K562 (cell line): ENCODE measurements around the gene LRRC75A. TPM values are rescaled to one million over a fixed set of nuclear protein-coding genes. Genes with fewer than 3 reads are reported as not detected.
A peak's percentile ranks its signal among the peaks of the same experiment; 100 is the strongest.

Source experiments
- ARID1B ChIP-seq: fragments of 450-650 bp; IDR thresholded peaks from 2 replicates; pipeline ENCODE4 v1.6.1; 2016; ENCODE audit warnings: antibody characterized with exemption, mild to moderate bottlenecking, inconsistent platforms
- ARNT ChIP-seq, 2 experiments: fragments of 450-650 bp; IDR thresholded peaks; 2 replicates each; pipeline ENCODE4 v1.6.1; 2016; ENCODE audit warnings: mild to moderate bottlenecking in 1 of 2
- BACH1 ChIP-seq: fragments of 200-800 bp; sonication (Bioruptor generic); IDR thresholded peaks from 2 replicates; pipeline ENCODE4 v1.6.1; 2016; ENCODE audit warnings: missing genetic modification characterization, missing compliant biosample characterization
- BRD9 ChIP-seq: fragments of 450-650 bp; IDR thresholded peaks from 2 replicates; pipeline ENCODE4 v1.6.1; 2018; ENCODE audit warnings: low read depth; ENCODE audit not compliant: partially characterized antibody
- CC2D1A ChIP-seq: fragments of 450-650 bp; IDR thresholded peaks from 2 replicates; pipeline ENCODE4 v1.6.1; 2017; ENCODE audit warnings: mild to moderate bottlenecking
- GABPB1 ChIP-seq: sonication (generic); formaldehyde crosslinking; IDR thresholded peaks from 2 replicates; pipeline ENCODE4 v1.8.0; 2022; ENCODE audit warnings: mild to moderate bottlenecking, missing genetic modification reagents
- HDAC2 ChIP-seq: fragments of 450-650 bp; IDR thresholded peaks from 2 replicates; pipeline ENCODE4 v1.6.1; 2016; ENCODE audit warnings: mild to moderate bottlenecking
- LEF1 ChIP-seq: fragments of 450-650 bp; IDR thresholded peaks from 2 replicates; pipeline ENCODE4 v1.6.1; 2016; ENCODE audit warnings: mild to moderate bottlenecking
- MTA3 ChIP-seq: fragments of 450-650 bp; formaldehyde crosslinking; IDR thresholded peaks from 2 replicates; pipeline ENCODE4 v1.6.1; 2017; ENCODE audit warnings: mild to moderate bottlenecking, borderline replicate concordance
- PHB2 ChIP-seq: fragments of 450-650 bp; IDR thresholded peaks from 2 replicates; pipeline ENCODE4 v1.6.1; 2017; ENCODE audit warnings: low read depth
- RCOR1 ChIP-seq, 2 experiments: IDR thresholded peaks; 2 replicates each; pipeline ENCODE4 v1.6.1; 2012; ENCODE audit warnings: low read depth in 2 of 2, low read length in 2 of 2, borderline replicate concordance in 1 of 2, improper control_type of control experiment in 1 of 2
- SMARCA4 ChIP-seq: fragments of 450-650 bp; IDR thresholded peaks from 2 replicates; pipeline ENCODE4 v1.6.1; 2016
- SMARCE1 ChIP-seq: fragments of 450-650 bp; IDR thresholded peaks from 2 replicates; pipeline ENCODE4 v1.7.1; 2016; ENCODE audit warnings: mild to moderate bottlenecking
- TCFL5 ChIP-seq: fragments of 250-450 bp; sonication (Bioruptor Pico); conservative IDR thresholded peaks from 2 replicates; pipeline ENCODE4 v1.6.1; 2021; ENCODE audit warnings: mild to moderate bottlenecking, moderate library complexity, matching md5 sums
- ZNF175 ChIP-seq: fragments of 200-800 bp; sonication (Bioruptor generic); IDR thresholded peaks from 2 replicates; pipeline ENCODE4 v1.6.1; 2016; ENCODE audit warnings: low read depth, mild to moderate bottlenecking, missing genetic modification characterization, missing compliant biosample characterization
- ZNF232 ChIP-seq: sonication (generic); formaldehyde crosslinking; IDR thresholded peaks from 2 replicates; pipeline ENCODE4 v1.8.0; 2022; ENCODE audit warnings: mild to moderate bottlenecking, missing genetic modification reagents
- ZNF3 ChIP-seq: fragments of 250-450 bp; sonication (Bioruptor Pico); IDR thresholded peaks from 2 replicates; pipeline ENCODE4 v1.5.0; 2021; ENCODE audit warnings: mild to moderate bottlenecking, moderate library complexity
- ZNF584 ChIP-seq: fragments of 200-800 bp; sonication (Bioruptor generic); IDR thresholded peaks from 2 replicates; pipeline ENCODE4 v1.6.1; 2016; ENCODE audit warnings: low read depth, mild to moderate bottlenecking, missing genetic modification characterization, missing compliant biosample characterization
- ZNF589 ChIP-seq: fragments of 200-800 bp; sonication (Bioruptor generic); IDR thresholded peaks from 2 replicates; pipeline ENCODE4 v1.6.1; 2016; ENCODE audit warnings: low read depth, missing genetic modification characterization, missing compliant biosample characterization
- polyA plus RNA-seq, 8 experiments: library from polyadenylated mRNA; depleted of rRNA in 4 of 8; stranded (reverse) in 5 of 8; unstranded in 3 of 8; fragments of >200 nt; fragmentation: Nextera tagmentation in 2 of 8; fragmentation: Illumina TruSeq in 1 of 8; extraction: Ambion mirVana in 2 of 8; extraction: Trizol in 1 of 8; gene quantifications; 2 replicates each; pipeline versions ENCODE4 v1.2.1 to v1.2.3, GENCODE V29; 2011 to 2014; ENCODE audit warnings: inconsistent platforms in 1 of 8, missing spikeins in 1 of 8
- total RNA-seq, 7 experiments: library from RNA; depleted of rRNA in 6 of 7; stranded (reverse); fragments of >200 nt in 6 of 7; fragmentation: Illumina TruSeq in 2 of 7; extraction: Trizol in 2 of 7; gene quantifications; 2 replicates each; pipeline versions ENCODE4 v1.2.1 to v1.2.3, GENCODE V29; 2011 to 2021; ENCODE audit warnings: low replicate concordance in 1 of 7
- TF ChIP-seq, protein P1 (sequence below): fragments of 450-650 bp; IDR thresholded peaks from 2 replicates; pipeline ENCODE4 v1.6.1; 2017; ENCODE audit warnings: antibody characterized with exemption
- TF ChIP-seq, protein P2 (sequence below), 2 experiments: fragments of 150-350 bp in 1 of 2; IDR thresholded peaks; 2 replicates each; pipeline ENCODE4 v1.6.1; 2012 to 2016; ENCODE audit warnings: low read depth in 2 of 2, low read length in 2 of 2, mild to moderate bottlenecking in 1 of 2, moderate library complexity in 1 of 2
- TF ChIP-seq, protein P3 (sequence below): fragments of 450-650 bp; IDR thresholded peaks from 2 replicates; pipeline ENCODE4 v1.6.1; 2016; ENCODE audit warnings: antibody characterized with exemption

Gene LRRC75A
- total and polyA plus RNA-seq, 9 of the 15 experiments (the other 6 are each of a cell fraction or from before 2014, with no cell fraction given), result 0.04 to 0.34 (median 0.08) TPM; not detected in 5

DNA sequence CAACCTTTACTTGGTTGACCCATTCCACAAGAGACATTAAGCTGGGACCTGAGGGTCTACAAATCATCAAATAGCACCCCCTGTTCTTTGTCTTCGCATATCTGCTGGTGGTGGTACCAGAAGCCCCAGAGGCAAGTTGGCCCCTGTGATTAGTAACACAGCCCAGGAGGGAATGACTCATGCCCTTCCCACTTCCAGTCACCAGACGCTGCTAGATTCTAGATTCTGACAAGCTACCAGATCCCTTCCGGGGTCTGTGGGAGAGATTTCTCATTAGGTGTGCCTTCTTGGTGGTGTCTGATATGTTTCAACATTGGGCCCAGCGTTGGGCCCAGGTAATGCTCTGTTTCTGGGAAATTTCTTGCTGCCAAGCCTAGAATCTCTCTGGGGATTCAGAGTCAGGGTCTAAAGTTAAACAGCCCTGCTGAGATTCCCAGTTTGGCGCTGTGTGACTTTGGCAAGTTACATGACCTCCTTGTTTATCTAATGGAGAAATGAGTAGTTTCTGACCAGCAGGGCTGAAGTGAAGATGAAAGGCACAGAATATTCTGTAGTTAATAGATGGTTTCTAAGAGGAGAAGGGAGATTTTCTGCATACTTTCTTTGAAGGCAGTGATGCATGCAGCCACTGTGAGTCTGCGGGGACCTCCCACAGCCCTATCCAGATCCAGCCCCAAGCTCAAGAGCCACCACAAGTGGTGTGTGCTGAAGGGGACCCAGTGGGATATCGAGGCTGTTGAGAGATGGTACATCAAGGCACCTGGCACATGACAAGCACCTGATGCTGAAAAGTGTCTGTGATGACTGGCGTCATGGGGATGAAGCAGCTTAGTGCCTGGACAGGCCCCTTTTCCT is 72.7 kb downstream of the LRRC75A start (continued):
- peak; percentile 75; the same call in 1 of the 2 replicates for TF ChIP-seq ZNF175
- 0 out of 2 replicates have a peak, but pooled peaks have one; percentile 12 for TF ChIP-seq PHB2
- TF ChIP-seq, protein P1, sequence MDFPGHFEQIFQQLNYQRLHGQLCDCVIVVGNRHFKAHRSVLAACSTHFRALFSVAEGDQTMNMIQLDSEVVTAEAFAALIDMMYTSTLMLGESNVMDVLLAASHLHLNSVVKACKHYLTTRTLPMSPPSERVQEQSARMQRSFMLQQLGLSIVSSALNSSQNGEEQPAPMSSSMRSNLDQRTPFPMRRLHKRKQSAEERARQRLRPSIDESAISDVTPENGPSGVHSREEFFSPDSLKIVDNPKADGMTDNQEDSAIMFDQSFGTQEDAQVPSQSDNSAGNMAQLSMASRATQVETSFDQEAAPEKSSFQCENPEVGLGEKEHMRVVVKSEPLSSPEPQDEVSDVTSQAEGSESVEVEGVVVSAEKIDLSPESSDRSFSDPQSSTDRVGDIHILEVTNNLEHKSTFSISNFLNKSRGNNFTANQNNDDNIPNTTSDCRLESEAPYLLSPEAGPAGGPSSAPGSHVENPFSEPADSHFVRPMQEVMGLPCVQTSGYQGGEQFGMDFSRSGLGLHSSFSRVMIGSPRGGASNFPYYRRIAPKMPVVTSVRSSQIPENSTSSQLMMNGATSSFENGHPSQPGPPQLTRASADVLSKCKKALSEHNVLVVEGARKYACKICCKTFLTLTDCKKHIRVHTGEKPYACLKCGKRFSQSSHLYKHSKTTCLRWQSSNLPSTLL, result peak; percentile 95
- peak; percentile 89 for TF ChIP-seq SMARCA4
- peak; percentile 97 for TF ChIP-seq CC2D1A
- TF ChIP-seq ARNT (IDR thresholded peaks at IDR 0.05), result 0 out of 4 replicates have a peak, but pooled peaks of 1 of the 2 experiments have one; percentile 36
- TF ChIP-seq, protein P2, sequence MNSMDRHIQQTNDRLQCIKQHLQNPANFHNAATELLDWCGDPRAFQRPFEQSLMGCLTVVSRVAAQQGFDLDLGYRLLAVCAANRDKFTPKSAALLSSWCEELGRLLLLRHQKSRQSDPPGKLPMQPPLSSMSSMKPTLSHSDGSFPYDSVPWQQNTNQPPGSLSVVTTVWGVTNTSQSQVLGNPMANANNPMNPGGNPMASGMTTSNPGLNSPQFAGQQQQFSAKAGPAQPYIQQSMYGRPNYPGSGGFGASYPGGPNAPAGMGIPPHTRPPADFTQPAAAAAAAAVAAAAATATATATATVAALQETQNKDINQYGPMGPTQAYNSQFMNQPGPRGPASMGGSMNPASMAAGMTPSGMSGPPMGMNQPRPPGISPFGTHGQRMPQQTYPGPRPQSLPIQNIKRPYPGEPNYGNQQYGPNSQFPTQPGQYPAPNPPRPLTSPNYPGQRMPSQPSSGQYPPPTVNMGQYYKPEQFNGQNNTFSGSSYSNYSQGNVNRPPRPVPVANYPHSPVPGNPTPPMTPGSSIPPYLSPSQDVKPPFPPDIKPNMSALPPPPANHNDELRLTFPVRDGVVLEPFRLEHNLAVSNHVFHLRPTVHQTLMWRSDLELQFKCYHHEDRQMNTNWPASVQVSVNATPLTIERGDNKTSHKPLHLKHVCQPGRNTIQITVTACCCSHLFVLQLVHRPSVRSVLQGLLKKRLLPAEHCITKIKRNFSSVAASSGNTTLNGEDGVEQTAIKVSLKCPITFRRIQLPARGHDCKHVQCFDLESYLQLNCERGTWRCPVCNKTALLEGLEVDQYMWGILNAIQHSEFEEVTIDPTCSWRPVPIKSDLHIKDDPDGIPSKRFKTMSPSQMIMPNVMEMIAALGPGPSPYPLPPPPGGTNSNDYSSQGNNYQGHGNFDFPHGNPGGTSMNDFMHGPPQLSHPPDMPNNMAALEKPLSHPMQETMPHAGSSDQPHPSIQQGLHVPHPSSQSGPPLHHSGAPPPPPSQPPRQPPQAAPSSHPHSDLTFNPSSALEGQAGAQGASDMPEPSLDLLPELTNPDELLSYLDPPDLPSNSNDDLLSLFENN (IDR thresholded peaks at IDR 0.05; ENCODE audit: low read depth in 2 of 2, low read length in 2 of 2), result 0 out of 4 replicates have a peak, but pooled peaks of 1 of the 2 experiments have one; percentile 38
- TF ChIP-seq ZNF3 (CRISPR knock-in tag), result no peak
- TF ChIP-seq ZNF232 (CRISPR knock-in tag), result no peak
- TF ChIP-seq, protein P3, sequence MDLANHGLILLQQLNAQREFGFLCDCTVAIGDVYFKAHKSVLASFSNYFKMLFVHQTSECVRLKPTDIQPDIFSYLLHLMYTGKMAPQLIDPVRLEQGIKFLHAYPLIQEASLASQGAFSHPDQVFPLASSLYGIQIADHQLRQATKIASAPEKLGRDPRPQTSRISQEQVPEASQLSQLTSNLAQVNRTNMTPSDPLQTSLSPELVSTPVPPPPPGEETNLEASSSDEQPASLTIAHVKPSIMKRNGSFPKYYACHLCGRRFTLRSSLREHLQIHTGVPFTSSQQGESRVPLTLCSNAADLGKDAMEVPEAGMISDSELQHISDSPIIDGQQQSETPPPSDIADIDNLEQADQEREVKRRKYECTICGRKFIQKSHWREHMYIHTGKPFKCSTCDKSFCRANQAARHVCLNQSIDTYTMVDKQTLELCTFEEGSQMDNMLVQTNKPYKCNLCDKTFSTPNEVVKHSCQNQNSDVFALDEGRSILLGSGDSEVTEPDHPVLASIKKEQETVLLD, result peak; percentile 38; the same call in 1 of the 2 replicates
- peak; percentile 22; the same call in 1 of the 2 replicates for TF ChIP-seq LEF1
- TF ChIP-seq ZNF584 (CRISPR knock-in tag), result peak; percentile 79
- peak; percentile 89 for TF ChIP-seq ARID1B
- TF ChIP-seq HDAC2, result peak; percentile 29; the same call in 1 of the 2 replicates
- TF ChIP-seq BRD9, result peak; percentile 45
- TF ChIP-seq TCFL5 (CRISPR knock-in tag), result no peak
- TF ChIP-seq MTA3, result 0 out of 2 replicates have a peak, but pooled peaks have one; percentile 34
- TF ChIP-seq GABPB1 (CRISPR knock-in tag), result 0 out of 2 replicates have a peak, but pooled peaks have one; percentile 28
- TF ChIP-seq RCOR1 (IDR thresholded peaks at IDR 0.05; ENCODE audit: borderline replicate concordance in 1 of 2, low read depth in 2 of 2, low read length in 2 of 2), result peak in 1 of 2 experiments; percentile 75; a peak in 1 of 4 replicates
- TF ChIP-seq SMARCE1, result peak; percentile 93
- peak; percentile 20; the same call in 1 of the 2 replicates for TF ChIP-seq ZNF589 (CRISPR knock-in tag)
- TF ChIP-seq BACH1 (tag), result peak; percentile 50; the same call in 1 of the 2 replicates
